RWPE1 (cell line): ENCODE data around the gene CCT7.

ENCODE experiments used
- CTCF ChIA-PET: fragments of 350-600 bp; sonication (Branson Sonifier 250); formaldehyde crosslinking; extraction: SDS; loops from one replicate; lab custom pipeline; 2021; lab: Yijun Ruan, JAX
- POLR2A ChIA-PET: fragments of 400-600 bp; formaldehyde crosslinking; extraction: SDS; loops from one replicate; lab custom pipeline; 2020; ENCODE audit warnings: antibody characterized with exemption; ENCODE audit not compliant: low non-redundant PET; lab: Yijun Ruan, JAX
- DNase-seq: peaks from one replicate; pipeline ENCODE4 v3.0.0; 2012; ENCODE audit warnings: low spot score
- H3K27ac ChIP-seq: fragments of 450-650 bp; 2 replicates; pipeline ENCODE4 v1.5.1; 2017
- TF ChIP-seq, protein P1 (sequence below): fragments of 450-650 bp; conservative IDR thresholded peaks from 2 replicates; pipeline ENCODE4 v1.5.1; 2017; ENCODE audit warnings: low read depth, mild to moderate bottlenecking

Gene CCT7

DNA sequence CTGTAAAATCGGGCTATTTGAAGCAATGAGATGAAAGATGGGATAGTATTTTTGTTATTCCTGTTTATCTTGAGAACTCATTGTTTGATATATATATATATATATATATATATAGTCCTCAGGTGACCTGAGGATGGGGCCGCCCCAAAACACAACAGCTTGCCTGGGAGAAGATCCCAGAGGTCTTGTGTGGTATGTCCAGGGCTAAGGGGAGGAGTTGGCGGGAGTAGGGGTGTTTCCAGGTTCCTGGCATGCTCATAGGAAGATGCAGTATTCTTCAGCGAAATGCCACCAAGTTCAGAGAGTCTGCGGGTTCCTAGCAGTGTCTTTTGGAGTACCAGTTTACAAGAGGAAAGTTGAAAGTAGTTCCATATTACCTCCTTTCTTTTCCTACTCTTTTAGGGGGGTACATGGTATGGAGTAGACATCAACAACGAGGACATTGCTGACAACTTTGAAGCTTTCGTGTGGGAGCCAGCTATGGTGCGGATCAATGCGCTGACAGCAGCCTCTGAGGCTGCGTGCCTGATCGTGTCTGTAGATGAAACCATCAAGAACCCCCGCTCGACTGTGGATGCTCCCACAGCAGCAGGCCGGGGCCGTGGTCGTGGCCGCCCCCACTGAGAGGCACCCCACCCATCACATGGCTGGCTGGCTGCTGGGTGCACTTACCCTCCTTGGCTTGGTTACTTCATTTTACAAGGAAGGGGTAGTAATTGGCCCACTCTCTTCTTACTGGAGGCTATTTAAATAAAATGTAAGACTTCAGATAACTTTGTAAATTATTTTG is 18.3 kb downstream of the CCT7 start:
- no peak for DNase-seq
- ChIA-PET POLR2A (no interaction called here), CTCF (no interaction called here)
- TF ChIP-seq, protein P1, sequence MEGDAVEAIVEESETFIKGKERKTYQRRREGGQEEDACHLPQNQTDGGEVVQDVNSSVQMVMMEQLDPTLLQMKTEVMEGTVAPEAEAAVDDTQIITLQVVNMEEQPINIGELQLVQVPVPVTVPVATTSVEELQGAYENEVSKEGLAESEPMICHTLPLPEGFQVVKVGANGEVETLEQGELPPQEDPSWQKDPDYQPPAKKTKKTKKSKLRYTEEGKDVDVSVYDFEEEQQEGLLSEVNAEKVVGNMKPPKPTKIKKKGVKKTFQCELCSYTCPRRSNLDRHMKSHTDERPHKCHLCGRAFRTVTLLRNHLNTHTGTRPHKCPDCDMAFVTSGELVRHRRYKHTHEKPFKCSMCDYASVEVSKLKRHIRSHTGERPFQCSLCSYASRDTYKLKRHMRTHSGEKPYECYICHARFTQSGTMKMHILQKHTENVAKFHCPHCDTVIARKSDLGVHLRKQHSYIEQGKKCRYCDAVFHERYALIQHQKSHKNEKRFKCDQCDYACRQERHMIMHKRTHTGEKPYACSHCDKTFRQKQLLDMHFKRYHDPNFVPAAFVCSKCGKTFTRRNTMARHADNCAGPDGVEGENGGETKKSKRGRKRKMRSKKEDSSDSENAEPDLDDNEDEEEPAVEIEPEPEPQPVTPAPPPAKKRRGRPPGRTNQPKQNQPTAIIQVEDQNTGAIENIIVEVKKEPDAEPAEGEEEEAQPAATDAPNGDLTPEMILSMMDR = no peak
- no peak overlapping the region for H3K27ac ChIP-seq

DNA sequence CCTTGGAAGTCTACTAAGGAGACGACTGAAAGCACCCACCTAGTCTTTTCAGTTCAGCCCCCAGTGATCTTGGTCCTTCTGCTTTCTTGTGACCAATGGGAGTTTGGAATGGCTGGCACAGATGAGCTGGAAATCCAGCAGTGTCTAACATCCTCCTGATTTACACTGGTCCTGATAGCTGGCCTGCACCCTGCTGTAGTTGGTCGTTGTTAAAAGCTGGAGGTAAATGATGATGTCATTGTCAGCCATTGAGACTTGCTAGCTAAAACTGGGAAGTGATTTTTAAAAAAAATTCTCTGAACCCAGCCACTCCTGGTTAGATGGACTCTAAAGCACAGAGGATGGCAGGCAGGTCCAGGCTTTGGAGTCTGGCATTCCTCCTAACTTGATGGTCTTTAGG is 19.3 kb downstream of the CCT7 start:
- POLR2A ChIA-PET = interaction anchor here (0.6 kb wide), 1 partner anchor 59 kb away, joined by 3 read pairs; no protein-coding TSS in a partner anchor
- TF ChIP-seq, protein P1 = no peak
- H3K27ac ChIP-seq = no peak overlapping the region
- CTCF ChIA-PET = no interaction called here
- no peak for DNase-seq

DNA sequence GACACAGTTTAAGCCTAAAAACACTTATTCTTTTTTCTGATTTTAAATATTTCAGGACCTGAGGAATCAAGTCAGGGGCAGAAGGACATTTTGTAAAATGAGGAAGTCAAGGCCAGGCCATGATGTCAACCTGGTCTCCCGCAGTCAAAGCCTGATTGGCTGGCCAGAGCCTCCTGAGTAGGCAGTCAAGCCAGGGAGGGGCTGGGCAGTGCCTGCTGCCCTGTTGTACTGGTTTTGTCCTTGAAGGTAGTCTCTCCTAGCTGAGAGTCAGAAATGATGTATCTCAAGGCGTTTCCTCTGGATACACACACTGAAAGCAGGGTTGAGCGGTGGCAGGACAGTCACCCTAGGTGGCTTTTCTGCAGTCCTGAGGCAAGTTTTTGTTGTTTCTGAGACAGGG is 19.8 kb downstream of the CCT7 start:
- CTCF ChIA-PET = interaction anchor here (0.5 kb wide), 1 partner anchor 390 kb away, joined by 3 read pairs; no protein-coding TSS in a partner anchor
- DNase-seq = no peak
- POLR2A ChIA-PET = interaction anchor here (0.6 kb wide), 1 partner anchor 59 kb away, joined by 3 read pairs; no protein-coding TSS in a partner anchor
- peak overlapping the region; percentile 65 for H3K27ac ChIP-seq
- TF ChIP-seq, protein P1 = no peak

DNA sequence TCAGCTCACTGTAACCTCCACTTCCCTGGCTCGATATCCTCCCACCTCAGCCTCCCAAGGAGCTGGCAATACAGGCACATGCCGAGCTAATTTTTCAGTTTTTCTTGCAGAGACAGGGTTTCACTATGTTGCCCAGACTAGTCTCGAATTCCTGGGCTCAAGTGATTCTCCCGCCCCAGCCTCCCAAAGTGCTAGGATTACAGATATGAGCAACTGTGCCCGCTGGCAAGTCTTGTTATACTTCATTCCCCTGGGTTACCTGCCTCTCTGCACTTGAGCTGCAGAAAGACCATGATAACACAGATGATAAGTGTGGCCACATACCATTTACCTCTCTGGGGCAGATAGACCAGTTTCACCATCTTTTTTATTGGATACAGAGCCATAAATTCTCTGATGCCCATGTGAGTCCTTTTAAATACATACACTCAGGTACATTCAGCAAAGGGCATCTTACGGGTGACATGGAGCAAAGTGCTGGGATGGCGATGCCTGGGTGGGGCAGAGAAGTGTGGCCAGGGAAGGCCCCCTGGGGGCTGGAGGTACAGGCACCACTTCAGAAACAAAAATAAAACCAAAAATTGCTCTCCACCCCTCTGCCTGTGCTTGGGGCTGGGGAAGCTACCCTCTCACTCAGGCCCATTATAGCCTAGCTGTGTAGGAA is 20.4 kb downstream of the CCT7 start:
- TF ChIP-seq, protein P1 = no peak
- H3K27ac ChIP-seq = peak overlapping the region; percentile 65
- POLR2A ChIA-PET = no interaction called here
- CTCF ChIA-PET = interaction anchor here (0.5 to 0.7 kb wide), 2 partner anchors 42 to 391 kb away, joined by 3 read pairs; no protein-coding TSS in a partner anchor
- DNase-seq = no peak

DNA sequence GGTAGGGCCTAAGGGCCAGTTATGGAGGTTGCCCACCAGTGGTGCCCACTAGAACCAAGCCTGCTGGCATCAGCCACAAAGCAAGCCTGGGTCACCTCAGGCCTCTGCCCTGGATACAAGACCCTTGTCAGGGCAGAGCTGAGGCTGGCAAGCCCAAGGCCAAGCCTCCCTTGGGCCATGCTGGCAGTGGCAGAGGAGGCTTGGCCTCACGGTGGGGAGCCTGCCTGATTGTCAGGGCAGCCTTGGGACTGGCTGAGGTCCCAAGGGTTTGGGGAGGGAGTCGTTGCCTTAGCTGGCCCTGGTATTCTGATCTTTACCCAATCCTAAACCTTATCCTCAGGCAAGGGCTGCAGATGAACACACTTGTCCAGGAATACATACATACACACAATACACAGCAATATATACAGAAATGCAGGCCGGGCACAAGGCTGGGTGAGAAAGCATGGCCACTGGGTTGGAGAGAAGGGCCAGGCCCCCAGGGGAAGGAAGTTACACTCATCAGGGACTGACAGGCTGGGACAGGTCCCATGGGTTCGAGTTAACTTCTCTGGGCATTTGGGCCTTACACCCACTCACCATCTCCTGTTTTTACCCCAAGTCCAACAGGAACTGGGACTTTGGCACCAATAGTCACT is 21.0 kb downstream of the CCT7 start:
- POLR2A ChIA-PET = no interaction called here
- peak overlapping the region; percentile 65 for H3K27ac ChIP-seq
- CTCF ChIA-PET = interaction anchor here (0.7 kb wide), 1 partner anchor 43 kb away, joined by 3 read pairs; no protein-coding TSS in a partner anchor
- no peak for DNase-seq
- TF ChIP-seq, protein P1 = no peak

DNA sequence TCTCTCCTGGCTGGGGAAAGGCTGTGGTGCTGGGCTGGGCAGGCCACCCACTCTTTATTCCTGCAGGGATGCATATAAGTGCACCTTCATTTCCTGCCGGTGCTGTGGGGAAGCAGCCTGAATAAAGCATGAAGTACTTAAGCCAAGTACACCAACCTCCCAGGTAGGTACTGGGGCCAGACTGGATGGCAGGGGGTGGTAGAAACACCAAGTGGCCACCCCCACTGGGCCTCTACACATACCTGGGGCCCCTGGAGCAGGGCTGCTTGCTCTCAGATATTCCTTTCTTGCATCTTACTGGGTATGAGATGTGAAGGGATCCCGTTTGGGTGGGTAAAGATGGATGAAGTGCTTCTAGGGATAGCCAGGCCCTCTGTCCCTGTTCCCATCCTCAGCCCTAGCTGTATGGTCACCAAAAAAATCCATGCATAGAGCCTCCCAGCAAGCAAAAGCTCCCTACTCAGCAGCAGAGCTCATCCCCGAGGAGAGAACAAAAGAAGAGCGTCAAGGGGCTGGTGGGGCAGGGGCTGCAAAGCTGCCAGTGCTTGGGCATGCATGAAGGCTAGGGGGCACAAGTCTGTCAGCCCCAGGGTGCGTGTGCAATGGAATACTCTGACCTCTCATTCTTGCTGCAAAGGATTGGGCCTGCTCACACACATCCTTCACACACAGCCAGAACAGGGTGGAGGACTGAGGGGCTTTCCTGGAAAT is 22.0 kb downstream of the CCT7 start:
- POLR2A ChIA-PET = no interaction called here
- H3K27ac ChIP-seq = peak overlapping the region; percentile 65
- CTCF ChIA-PET = interaction anchor here (0.6 to 1.0 kb wide), 2 partner anchors 13 to 359 kb away, joined by 4 read pairs; no protein-coding TSS in a partner anchor

More for the DNA sequence above, 22.0 kb downstream of the CCT7 start:
- DNase-seq = no peak
- TF ChIP-seq, protein P1 = no peak
